Hematopoietic multipotent progenitor cell treated with erythropoietin and hydrocortisone succinate and interleukin-3 and kit ligand, for 17 days (in vitro differentiated cells): Measurements from ENCODE around the gene CFP.
"Not testable (repeated sequence)": the region's sequence is repeated elsewhere in the genome, so short reads cannot be mapped to it uniquely, and the experiment has no call there.

Experiments
- DNase-seq: peaks from one replicate; pipeline ENCODE4 v3.0.0-alpha.2; 2015; ENCODE audit warnings: low spot score

CFP gene

DNA sequence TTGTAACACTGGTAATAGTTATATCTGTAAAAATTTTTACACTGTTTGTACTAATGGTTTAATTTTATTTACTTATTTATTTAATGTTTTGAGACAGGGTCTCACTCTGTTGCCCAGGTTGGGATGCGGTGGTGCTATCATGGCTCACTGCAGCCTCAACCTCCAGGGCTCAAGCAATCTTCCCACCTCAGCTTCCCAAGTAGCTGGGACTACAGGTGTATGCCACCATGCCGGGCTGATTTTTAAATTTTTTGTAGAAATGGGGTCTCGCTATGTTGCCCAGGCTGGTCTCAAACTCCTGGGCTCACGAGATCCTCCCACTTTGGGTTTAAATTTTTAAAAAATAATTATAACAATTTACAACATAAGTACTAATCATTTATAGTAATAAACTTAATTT is 26.6 kb downstream of the CFP start:
- not testable (repeated sequence) for DNase-seq

DNA sequence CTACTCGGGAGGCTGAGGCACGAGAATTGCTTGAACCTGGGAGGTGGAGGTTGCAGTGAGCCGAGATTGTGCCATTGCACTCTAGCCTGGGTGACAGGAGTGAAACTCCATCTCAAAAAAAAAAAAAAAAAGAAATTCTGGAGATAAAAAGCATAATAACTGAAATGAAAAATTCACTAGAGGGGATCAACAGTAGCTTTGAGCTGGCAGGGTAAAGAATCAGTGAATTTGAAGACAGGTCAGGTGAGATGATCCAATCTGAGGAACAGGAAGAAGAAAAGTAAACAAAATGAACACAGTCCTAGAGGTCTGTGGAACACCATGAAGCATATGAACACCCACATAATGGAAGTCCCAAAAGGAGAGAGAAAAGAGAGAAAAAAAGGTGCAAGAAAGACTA is 32.5 kb downstream of the CFP start:
- DNase-seq: no peak

- no peak for DNase-seq
Observed at GRCh38 chrX:47596256-47596655, 33.5 kb downstream of the CFP start.

GRCh38 chrX:47595716-47596251 is 33.9 kb downstream of the CFP start:
- DNase-seq: no peak

DNA sequence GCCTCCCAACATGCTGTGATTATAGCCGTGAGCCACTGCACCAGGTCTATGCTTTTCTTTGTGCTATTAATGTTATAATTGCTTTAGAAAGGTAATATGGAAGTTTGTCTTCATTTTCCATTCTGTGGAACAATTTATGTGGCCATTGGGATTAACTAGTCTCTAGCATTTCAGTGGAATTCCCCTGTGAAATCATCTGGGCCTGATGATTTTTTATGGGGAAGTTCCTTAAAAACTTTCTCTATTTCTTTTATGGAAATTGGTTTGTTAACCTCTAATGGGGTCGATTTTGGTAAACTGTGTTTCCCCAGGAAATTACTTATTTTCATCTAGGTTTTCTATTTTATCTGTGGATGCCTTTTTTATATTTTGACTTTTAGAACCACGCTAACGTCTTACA is 36.2 kb downstream of the CFP start:
- DNase-seq: no peak

GRCh38 chrX:47590984-47591383 is 38.7 kb downstream of the CFP start:
- no peak for DNase-seq

DNA sequence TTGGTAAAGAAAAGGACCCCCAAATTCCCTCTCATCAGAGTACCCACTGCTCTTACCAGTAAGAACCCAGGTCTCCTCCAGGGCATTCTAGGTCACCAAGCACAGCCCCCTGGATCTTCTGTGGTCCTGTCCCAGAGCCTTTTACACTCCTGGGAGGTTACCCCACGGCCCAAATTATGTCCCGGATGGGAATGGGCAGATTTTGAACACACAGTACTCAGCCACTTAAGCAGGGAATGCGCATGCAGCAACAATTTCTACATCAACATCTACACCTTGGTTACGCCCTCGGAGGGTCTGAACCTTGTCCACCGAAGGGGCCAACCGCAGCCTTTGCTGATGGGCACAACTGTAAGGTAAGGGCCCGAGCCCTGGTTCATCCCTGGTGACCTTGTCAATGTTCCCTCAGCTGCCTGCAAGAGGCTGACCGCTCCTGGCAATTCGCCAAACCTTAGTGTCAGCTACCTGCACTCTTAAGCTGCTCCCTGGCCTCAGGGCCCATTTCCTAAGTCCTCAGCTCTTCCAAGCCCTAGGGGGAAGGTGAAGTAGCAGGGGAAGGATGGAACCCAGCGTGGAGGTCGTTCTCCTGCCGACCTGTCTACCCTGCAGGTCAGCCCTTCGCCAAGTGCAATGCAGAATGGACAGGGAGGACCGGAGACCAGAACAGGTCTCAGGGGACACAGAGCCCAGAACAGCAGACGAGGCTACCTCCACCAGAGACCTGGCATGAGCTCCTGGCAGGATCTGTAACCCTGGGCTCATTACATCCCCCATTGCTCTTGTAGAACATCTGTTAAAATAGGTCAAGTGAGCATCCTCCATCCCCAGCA is 41.6 kb downstream of the CFP start:
- DNase-seq: no peak

DNA sequence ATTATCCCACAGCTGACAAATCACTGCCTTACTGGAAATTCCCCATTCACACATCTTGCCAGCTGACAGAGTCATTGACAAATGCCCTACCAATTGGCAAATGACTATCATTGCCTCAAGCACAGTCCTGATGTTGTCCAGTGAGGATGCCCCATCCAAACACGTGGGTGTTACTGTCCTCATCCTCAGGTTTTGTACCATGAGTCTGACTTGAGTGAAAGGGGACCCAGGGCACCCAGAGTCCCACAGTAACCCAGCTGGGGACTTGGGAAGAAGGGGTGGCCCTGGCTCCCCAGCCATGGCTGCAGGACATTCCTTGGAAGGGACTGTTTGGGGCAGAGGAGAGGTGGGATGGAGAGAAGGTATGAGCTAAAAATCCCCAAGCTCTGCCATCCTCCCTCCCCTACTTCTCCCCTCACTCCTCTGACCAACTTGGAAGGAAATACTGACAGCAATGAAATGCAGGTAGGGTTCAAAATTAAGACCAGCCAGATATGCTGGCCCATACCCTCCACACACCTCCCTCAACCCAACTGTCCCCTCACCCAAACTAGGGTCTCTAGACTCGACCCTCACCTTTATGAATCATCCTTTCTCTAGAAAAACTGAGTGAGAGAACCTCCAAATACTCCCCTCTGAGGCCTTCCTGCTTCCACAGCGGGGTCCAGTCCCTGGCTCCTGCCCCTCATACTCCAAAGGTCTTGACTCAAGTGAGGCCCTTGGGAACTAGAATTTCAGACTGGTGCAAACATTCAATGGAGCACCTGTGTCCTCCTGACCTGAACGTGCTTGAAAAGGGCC is 42.4 kb downstream of the CFP start:
- DNase-seq: no peak

DNA sequence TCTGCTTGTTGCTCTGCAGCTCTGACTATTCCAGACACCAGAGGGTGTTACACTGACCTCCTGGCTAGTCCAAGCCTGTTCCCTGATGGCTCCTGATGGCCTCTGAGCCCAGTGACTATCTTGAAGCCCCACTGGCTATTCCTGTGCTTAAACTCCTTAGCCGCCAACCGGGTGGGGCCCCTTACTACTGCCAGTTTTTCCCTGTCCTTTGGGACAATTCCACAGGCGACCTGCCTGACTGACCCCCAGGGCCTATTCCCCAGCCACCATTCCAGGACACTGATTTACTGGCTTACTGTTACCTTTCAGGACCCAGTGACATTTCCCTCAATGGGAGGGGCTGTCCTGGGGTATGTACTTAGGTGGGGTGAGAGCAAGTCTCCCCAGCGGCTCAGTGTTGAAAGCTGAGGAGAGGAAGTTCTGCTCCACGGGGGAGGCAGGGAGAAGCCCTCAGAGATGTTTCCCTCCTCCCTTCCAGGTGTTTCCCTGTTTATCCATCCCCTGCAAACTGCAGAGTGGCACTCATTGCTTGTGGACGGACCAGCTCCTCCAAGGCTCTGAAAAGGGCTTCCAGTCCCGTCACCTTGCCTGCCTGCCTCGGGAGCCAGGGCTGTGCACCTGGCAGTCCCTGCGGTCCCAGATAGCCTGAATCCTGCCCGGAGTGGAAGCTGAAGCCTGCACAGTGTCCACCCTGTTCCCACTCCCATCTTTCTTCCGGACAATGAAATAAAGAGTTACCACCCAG is 43.5 kb downstream of the CFP start:
- no peak for DNase-seq

GRCh38 chrX:47585273-47585672 is 44.5 kb downstream of the CFP start:
- DNase-seq: no peak

DNA sequence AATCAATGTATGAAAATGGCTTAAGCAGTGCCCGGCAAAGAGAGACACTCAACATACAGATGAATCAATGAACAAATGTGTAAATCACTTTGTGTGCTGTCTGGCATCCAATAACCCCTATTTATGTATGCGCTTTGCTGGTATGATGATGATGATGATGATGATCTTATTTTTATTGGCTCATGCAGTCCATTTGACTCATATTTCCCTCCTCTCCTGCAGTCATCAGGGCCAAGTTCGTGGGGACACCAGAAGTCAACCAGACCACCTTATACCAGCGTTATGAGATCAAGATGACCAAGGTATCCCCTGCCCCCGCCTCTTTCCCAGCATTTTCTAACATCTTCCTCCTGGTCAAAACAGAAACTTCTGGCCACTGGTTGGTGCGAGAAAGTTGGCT is 45.0 kb downstream of the CFP start:
- DNase-seq: no peak

GRCh38 chrX:47583240-47583861 is 46.4 kb downstream of the CFP start:
- DNase-seq: no peak

- peak; percentile 67 for DNase-seq
Observed at GRCh38 chrX:47581731-47582647, 47.7 kb downstream of the CFP start, which contains the start of gene TIMP1. Gene TIMP1, plus strand, starts transcription at chrX:47582436. Its CDS starts 980 bp downstream, at chrX:47583416.

DNA sequence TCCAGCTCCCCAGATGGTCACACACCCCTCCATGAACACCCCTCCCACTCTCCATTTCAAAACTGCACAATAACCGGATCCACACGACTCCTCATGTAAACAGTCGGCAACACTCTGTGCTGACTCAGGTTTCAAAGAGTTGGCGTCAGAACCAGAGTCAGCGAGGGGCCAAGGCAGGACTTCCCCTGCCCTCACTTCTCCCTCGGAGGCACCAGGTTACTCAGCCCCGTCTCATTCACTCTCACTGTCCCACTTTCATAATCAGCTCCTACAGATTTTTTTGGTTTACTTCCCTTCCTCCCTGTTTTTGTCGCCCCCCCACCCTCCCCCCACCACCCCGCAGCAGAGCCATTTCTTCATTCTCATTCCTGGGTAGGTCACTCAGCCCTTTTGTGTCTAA is 50.2 kb downstream of the CFP start:
- DNase-seq: no peak

DNA sequence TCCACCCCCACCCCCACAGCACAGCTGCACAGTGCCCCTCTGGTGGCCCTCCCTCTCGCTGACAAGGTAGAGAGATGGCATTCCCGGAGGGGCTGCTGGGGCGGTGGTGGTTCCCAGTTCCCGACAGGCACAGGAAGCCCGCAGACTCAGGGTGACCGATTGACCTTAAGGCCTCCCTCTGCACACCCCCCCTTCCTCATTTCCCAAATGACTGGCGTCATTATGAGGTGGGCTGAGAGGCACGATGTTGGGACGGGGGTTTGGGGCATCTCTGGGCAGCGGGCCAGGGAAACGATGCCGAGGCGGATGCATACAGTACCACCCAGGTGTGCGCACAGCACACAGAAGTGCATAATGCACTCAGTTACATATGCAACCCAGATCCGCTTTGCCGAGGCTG is 51.0 kb downstream of the CFP start:
- DNase-seq: no peak

DNA sequence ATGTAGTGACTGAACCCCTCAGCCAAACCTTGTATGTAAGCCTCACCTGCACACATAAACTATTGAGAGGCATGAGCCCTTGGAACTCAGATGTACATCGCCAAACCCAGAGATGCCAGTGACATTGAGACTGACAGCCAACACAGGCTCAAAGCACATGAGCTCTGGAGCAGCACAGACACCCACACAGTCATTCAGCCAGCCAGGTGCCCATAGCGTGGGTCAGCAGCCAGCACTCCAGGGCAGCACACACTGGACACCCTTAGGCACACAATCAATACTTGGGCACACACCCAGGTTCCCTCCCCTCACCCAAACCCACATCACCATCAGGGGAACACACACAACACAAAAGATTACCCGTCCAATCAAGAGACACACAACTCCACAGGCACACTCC is 51.8 kb downstream of the CFP start:
- no peak for DNase-seq

DNA sequence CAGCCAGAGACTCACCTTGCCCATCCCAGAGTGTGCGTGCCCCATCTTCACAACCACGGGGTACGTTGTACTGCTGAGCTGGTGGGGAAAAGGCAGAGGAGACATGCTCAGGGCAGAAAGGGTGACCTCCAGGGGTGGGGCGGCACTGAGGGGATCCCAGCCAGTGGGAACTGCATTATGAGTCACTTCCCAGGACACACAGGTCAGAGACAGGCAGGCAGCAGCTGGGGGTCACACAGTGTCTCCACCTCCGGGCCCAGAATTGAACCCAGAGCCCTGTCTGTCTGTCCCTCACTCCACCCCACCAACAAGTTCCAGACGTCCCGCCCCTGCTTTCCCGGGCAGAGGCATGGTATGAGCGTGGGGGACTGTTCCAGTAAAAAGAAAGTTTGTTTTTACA is 52.3 kb downstream of the CFP start:
- no peak for DNase-seq

DNA sequence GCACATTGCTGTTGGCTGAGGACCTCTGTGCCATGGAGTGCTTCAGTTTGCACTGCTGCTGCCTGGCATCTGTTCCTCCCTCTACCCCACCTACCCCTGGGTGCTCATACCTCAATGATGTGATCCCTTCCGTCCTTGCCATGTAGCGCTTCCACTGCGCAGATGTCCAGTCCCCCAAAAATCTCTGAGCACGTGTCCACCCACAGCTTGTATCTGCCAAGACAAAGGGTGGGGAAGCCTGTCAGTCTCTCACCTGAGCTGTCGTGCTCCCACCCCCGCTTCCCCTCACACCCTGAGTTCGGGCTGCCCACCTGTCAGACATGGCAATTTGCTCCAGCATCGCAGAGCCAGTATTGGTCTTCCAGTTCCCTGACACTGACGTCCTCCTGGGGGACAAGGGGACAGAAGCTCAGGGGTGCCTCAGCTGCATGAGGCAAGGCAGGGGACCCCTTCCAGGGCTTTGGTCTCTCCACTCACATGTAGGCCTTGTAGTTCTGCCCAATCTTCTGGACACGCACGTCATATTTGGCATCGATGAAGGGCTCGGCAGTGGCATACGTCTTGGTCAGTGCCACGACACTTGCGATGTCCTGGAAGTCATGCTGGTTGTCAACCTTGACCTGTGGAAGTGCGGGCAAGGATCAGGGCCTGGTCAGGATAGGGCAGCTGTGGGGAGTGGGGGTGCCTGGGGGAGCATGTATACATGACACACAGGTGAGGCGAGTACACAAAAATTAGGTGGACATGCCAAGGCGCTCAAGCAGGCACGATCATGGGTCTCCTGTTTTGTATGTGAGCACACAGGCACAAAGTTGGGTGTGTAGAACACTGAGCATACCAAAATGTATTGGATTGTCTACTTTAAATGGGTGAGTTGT is 53.5 kb downstream of the CFP start:
- DNase-seq: no peak

DNA sequence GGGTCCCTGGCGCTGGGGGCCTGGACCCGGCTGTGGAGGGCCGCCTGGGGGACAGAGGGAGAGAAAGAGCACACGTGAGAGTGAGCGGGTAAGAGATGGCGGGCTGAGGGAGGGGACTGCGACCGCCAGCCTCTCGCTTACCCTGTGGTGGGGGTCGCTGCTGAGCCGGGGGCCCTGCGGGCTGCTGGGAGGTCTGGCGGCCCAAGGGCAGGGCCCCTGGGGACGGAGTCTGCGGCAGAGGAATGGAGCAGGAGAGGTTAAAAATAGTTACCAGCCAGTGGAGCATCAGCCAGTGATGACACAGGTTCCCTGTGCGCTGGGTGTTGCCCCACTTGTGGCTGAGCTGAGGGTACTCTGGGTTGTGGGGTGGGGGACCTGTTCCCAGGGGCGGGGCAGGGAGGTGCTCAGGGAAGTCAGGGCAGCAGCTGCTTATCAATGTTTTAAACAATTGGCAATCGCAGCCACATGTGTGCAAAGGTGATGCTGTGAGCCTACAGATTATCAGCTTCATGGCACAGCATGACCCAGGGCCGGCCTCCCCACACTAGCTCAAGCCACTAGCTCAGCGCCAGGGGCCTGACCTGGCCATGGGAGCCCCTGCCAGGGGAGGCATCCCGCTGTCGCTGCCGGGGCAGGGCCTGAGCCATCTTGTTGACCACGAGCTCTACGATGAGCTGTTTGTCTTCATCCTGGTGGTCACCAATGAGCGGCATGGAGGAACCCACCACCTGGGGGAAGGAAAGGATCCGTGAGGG is 55.0 kb downstream of the CFP start:
- DNase-seq: no peak
